HEK293 (cell line): ENCODE results near the gene TLE4.
A peak's percentile ranks its signal among the peaks of the same experiment; 100 is the strongest.

Experiments
- ZBTB8A ChIP-seq: fragments of 450-650 bp; formaldehyde crosslinking; IDR thresholded peaks from 2 replicates; pipeline ENCODE4 v1.5.1; 2016; ENCODE audit warnings: missing biosample characterization, missing genetic modification characterization
- ZNF155 ChIP-seq: fragments of 450-650 bp; formaldehyde crosslinking; IDR thresholded peaks from 2 replicates; pipeline ENCODE4 v1.5.1; 2016; ENCODE audit warnings: missing biosample characterization, missing genetic modification characterization
- ZNF24 ChIP-seq: fragments of 450-650 bp; formaldehyde crosslinking; IDR thresholded peaks from 2 replicates; pipeline ENCODE4 v1.5.1; 2016; ENCODE audit warnings: missing biosample characterization, missing genetic modification characterization
- TF ChIP-seq, protein P1 (sequence below): fragments of 450-650 bp; formaldehyde crosslinking; IDR thresholded peaks from 2 replicates; pipeline ENCODE4 v1.5.1; 2016; ENCODE audit warnings: missing biosample characterization, missing genetic modification characterization
- TF ChIP-seq, protein P2 (sequence below): sonication (generic); formaldehyde crosslinking; IDR thresholded peaks from 2 replicates; pipeline ENCODE4 v1.8.1; 2022; ENCODE audit warnings: mild to moderate bottlenecking, moderate library complexity, missing genetic modification reagents
- TF ChIP-seq, protein P3 (sequence below): fragments of 450-650 bp; formaldehyde crosslinking; IDR thresholded peaks from 2 replicates; pipeline ENCODE4 v1.5.1; 2016; ENCODE audit warnings: missing biosample characterization, missing genetic modification characterization, low read depth

DNA sequence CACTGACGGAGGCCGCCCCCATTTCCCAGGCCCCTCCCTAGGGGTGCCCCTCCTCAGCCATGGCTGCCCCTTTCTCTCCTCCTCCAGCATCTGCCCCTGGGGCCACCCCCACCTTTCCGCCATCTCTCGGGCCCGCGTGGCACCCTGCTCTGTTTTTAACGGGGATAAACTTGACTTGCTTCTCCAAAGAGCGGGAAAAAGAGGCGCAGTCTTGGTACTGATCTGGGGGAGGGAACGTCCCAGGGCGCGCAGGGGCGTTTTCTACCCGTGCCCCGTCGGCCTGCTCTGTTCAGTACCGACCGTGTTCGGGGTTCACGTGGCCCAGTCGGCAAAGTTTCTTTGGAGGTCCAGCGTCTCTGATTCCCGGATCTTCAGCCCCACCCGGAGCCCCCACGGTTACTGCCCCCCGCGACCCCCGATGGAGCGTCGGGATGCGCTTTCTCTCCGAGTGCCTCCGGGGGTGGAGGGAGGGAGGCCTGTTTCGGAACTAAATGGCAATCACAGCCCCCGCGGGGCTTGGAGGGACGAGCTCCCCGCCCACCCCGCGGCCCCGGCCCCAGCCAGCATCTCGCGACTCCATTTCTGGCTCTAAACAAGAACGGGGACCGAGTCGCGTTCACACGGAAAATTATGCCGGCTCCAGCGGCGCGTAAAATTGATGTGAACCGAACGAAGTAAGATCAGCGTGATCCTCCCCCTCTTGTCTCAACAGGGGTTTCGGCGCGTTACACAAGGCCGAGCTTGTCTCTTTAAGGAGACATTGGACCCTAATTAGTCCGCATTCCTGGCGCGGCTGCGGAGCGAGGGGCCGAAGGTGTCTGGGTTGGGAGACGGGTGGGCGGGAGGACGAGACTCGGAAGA, 1.1 kb upstream of the TLE4 start:
- TF ChIP-seq, protein P1, sequence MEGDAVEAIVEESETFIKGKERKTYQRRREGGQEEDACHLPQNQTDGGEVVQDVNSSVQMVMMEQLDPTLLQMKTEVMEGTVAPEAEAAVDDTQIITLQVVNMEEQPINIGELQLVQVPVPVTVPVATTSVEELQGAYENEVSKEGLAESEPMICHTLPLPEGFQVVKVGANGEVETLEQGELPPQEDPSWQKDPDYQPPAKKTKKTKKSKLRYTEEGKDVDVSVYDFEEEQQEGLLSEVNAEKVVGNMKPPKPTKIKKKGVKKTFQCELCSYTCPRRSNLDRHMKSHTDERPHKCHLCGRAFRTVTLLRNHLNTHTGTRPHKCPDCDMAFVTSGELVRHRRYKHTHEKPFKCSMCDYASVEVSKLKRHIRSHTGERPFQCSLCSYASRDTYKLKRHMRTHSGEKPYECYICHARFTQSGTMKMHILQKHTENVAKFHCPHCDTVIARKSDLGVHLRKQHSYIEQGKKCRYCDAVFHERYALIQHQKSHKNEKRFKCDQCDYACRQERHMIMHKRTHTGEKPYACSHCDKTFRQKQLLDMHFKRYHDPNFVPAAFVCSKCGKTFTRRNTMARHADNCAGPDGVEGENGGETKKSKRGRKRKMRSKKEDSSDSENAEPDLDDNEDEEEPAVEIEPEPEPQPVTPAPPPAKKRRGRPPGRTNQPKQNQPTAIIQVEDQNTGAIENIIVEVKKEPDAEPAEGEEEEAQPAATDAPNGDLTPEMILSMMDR (tag by site-specific recombination) = no peak
- TF ChIP-seq ZNF24 (tag by site-specific recombination) (no peak), ZBTB8A (peak; percentile 59; the same call in 1 of the 2 replicates), ZNF155 (tag by site-specific recombination) (no peak)
- TF ChIP-seq, protein P2, sequence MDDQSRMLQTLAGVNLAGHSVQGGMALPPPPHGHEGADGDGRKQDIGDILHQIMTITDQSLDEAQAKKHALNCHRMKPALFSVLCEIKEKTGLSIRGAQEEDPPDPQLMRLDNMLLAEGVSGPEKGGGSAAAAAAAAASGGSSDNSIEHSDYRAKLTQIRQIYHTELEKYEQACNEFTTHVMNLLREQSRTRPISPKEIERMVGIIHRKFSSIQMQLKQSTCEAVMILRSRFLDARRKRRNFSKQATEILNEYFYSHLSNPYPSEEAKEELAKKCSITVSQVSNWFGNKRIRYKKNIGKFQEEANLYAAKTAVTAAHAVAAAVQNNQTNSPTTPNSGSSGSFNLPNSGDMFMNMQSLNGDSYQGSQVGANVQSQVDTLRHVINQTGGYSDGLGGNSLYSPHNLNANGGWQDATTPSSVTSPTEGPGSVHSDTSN = no peak
- TF ChIP-seq, protein P3, sequence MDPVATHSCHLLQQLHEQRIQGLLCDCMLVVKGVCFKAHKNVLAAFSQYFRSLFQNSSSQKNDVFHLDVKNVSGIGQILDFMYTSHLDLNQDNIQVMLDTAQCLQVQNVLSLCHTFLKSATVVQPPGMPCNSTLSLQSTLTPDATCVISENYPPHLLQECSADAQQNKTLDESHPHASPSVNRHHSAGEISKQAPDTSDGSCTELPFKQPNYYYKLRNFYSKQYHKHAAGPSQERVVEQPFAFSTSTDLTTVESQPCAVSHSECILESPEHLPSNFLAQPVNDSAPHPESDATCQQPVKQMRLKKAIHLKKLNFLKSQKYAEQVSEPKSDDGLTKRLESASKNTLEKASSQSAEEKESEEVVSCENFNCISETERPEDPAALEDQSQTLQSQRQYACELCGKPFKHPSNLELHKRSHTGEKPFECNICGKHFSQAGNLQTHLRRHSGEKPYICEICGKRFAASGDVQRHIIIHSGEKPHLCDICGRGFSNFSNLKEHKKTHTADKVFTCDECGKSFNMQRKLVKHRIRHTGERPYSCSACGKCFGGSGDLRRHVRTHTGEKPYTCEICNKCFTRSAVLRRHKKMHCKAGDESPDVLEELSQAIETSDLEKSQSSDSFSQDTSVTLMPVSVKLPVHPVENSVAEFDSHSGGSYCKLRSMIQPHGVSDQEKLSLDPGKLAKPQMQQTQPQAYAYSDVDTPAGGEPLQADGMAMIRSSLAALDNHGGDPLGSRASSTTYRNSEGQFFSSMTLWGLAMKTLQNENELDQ (tag by site-specific recombination) = no peak
